Measurements from ENCODE around the gene SCAPER.
A peak's percentile ranks its signal among the peaks of the same experiment; 100 is the strongest.

DNA sequence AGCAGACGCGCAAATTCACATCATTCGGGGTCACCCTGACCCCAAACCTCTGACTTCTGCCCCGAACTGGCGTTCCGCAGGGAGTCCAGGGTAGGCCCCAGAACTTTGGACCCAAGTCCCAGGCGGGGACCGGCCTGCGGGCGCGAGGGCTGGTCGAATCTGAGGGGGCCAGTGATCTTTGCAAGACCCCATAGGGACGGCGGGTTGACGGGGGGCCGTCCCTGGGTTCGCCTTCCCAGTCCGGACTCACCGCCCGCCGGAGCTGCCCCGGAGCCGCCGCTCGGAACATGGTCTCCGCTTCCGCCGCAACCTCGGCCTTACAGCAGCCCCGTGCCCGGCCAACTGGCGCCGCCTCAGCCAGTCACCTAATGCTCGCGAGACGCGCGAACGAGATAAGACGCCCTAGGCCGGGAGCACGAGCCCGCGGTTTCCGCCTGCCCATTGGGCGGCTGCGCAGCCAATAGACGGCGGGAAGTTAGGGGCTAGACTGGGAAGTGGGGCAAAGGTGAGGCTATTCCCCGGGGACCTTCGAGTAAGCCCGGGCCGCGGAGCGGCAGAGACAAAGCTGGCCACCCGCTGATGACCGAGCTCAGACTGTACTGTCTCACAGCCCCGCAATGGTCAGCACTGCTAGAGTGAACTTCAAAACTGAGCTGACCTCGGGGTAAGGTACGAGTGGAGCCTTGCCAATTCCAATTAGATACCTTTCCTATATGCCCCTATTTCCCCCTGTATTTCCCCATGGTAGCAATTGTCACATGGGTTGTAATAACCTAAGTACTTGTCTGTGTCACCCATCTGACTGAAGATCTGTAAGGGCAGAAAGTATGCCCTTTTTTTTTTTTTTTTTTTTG, 593.8 kb downstream of the SCAPER start, which contains the start of gene ETFA:
- TF ChIP-seq, protein P1, sequence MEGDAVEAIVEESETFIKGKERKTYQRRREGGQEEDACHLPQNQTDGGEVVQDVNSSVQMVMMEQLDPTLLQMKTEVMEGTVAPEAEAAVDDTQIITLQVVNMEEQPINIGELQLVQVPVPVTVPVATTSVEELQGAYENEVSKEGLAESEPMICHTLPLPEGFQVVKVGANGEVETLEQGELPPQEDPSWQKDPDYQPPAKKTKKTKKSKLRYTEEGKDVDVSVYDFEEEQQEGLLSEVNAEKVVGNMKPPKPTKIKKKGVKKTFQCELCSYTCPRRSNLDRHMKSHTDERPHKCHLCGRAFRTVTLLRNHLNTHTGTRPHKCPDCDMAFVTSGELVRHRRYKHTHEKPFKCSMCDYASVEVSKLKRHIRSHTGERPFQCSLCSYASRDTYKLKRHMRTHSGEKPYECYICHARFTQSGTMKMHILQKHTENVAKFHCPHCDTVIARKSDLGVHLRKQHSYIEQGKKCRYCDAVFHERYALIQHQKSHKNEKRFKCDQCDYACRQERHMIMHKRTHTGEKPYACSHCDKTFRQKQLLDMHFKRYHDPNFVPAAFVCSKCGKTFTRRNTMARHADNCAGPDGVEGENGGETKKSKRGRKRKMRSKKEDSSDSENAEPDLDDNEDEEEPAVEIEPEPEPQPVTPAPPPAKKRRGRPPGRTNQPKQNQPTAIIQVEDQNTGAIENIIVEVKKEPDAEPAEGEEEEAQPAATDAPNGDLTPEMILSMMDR (IDR thresholded peaks at IDR 0.05): peak in 1 of 6 experiments; percentile 15
- TF ChIP-seq POLR2A (IDR thresholded peaks at IDR 0.05): peak; percentile 96

All from Peyer's patch (tissue), 4 donors.